ENCODE data around the gene GMDS. TPM values are rescaled to one million over a fixed set of nuclear protein-coding genes. Genes with fewer than 3 reads are reported as not detected.
A peak's percentile ranks its signal among the peaks of the same experiment; 100 is the strongest.

GMDS gene
- total and polyA plus RNA-seq, 5 donors = 8.1 to 13.5 (median 12.6) TPM

DNA sequence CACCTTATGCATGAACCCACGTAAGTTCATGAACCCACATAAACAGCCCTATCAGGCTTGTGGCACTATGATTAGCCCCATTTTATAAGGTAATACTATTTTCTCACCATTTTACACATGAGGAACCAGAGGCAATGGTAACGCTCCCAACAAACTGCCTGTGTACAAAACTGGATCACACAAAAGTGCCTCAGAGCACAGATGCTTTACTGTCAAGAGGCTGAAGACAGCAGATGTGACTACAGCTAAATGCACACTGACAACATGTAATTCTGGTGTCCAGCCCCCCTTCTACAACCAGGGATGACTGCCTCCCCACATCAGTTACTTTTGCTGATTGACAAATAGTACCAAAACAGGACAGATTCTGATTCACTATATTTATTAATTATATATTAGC lies 69.6 kb downstream of the GMDS start:
- Histone ChIP-seq H3K27ac (ENCODE audit: low read length) (no peak overlapping the region), H3K4me3 (ENCODE audit: low read length) (no peak overlapping the region), H3K4me1 (ENCODE audit: control insufficient read depth, insufficient read depth, low read length) (no peaks in the 10 kb centered on the region), H3K9me3 (ENCODE audit: control insufficient read depth, low read length) (no peaks in the 10 kb centered on the region), H3K27me3 (ENCODE audit: control insufficient read depth, insufficient read depth) (no peaks in the 10 kb centered on the region)
- 96% methylated on average over 2 of the region's 2 CpGs for WGBS
- intact Hi-C loops (cut with DNase I) = no loop called here
- ATAC-seq (no peak), DNase-seq (no peak)

GRCh38 chr6:2173203-2173961 lies 72.0 kb downstream of the GMDS start:
- ATAC-seq (no peak), DNase-seq (no peak)
- intact Hi-C loops (cut with DNase I) = no loop called here
- Histone ChIP-seq H3K27me3 (ENCODE audit: control insufficient read depth, insufficient read depth) (no peaks in the 10 kb centered on the region), H3K4me3 (ENCODE audit: low read length) (no peak overlapping the region), H3K9me3 (ENCODE audit: control insufficient read depth, low read length) (no peaks in the 10 kb centered on the region), H3K27ac (ENCODE audit: low read length) (no peak overlapping the region), H3K4me1 (ENCODE audit: control insufficient read depth, insufficient read depth, low read length) (no peaks in the 10 kb centered on the region)
- WGBS = 89% methylated on average over 4 of the region's 4 CpGs

DNA sequence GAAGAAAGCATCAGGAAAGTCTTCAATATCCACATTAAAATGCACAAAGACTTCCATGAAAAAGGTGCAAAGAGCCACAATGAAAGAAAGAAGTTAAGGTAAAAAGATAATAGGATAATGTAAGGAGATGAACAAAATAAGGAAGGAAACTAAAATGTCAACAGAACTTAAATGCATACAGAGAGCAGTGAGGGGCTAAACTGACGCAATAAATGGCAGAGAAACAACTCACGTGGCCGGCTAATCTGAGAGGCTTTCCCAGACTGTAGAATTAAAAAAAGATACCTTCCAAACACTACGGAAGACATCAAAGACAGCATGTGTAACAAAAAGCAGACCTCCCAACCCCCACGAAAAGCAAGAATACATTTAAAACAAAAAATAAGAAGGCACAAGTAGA lies 73.7 kb downstream of the GMDS start:
- ATAC-seq (no peak), DNase-seq (no peak)
- intact Hi-C loops (cut with DNase I) = no loop called here
- Histone ChIP-seq H3K4me3 (ENCODE audit: low read length) (no peak overlapping the region), H3K27ac (ENCODE audit: low read length) (no peak overlapping the region), H3K27me3 (ENCODE audit: control insufficient read depth, insufficient read depth) (no peaks in the 10 kb centered on the region), H3K9me3 (ENCODE audit: control insufficient read depth, low read length) (no peaks in the 10 kb centered on the region), H3K4me1 (ENCODE audit: control insufficient read depth, insufficient read depth, low read length) (peaks cover 3% of the 10 kb centered on the region)
- 59% methylated on average over 5 of the region's 5 CpGs for WGBS

- intact Hi-C loops (cut with DNase I) = no loop called here
- no peak overlapping the region for H3K27ac ChIP-seq (ENCODE audit: low read length)
Measured at GRCh38 chr6:2168480-2168879, 76.9 kb downstream of the GMDS start.

DNA sequence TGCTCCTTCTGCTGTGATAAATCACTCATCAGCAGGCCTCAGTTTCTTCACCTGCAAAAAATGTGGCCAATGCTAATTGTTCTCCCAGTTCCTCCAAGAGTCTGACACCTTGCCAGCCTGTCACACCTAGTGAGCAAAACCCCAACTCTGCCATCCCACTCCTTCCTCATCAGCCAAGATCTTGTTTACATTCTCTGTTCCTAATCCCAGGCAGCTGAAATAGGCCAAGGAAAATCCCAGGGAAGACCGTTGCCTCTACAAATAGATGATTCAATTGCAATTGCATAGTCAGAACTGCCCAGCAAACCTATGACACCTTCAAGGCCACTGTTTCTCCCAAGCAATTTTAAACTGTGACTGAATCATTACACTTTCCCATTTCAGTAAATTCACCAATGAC lies 78.7 kb downstream of the GMDS start:
- Histone ChIP-seq H3K27me3 (ENCODE audit: control insufficient read depth, insufficient read depth) (no peaks in the 10 kb centered on the region), H3K27ac (ENCODE audit: low read length) (no peak overlapping the region), H3K4me1 (ENCODE audit: control insufficient read depth, insufficient read depth, low read length) (peaks cover 3% of the 10 kb centered on the region), H3K9me3 (ENCODE audit: control insufficient read depth, low read length) (no peaks in the 10 kb centered on the region), H3K4me3 (ENCODE audit: low read length) (no peak overlapping the region)
- no peak for DNase-seq
- 70% methylated on average over 1 of the region's 1 CpG for WGBS
- intact Hi-C loops (cut with DNase I) = no loop called here
- no peak for ATAC-seq

More at GRCh38 chr6:2168480-2168879, 76.9 kb downstream of the GMDS start:
- no peaks in the 10 kb centered on the region for H3K9me3 ChIP-seq (ENCODE audit: control insufficient read depth, low read length)
- no peak overlapping the region for H3K4me3 ChIP-seq (ENCODE audit: low read length)
- no peaks in the 10 kb centered on the region for H3K27me3 ChIP-seq (ENCODE audit: control insufficient read depth, insufficient read depth)
- DNase-seq (no peak), ATAC-seq (no peak)
- peaks cover 3% of the 10 kb centered on the region for H3K4me1 ChIP-seq (ENCODE audit: control insufficient read depth, insufficient read depth, low read length)

DNA sequence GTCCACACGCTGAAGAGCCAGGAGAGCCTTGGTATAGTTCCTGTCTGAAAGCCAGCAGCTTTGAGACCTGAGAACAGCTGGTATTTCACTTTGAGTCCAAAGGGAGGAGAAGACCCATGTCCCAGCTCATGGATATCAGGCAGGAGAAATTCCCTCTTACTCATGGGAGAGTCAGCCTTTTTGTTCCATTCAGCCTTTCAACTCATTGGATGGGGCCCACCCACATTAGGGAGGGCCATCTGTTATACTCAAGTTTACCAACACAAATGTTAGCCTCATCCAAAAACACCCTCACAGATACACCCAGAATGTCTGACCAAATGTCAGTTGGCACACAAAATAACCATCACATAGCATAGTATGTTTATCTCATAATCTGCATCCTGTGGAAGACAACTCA lies 80.1 kb downstream of the GMDS start:
- intact Hi-C loops (cut with DNase I) = no loop called here
- H3K27ac ChIP-seq (ENCODE audit: low read length) = no peak overlapping the region
- no peak overlapping the region for H3K4me3 ChIP-seq (ENCODE audit: low read length)
- DNase-seq = no peak
- H3K4me1 ChIP-seq (ENCODE audit: control insufficient read depth, insufficient read depth, low read length) = peaks cover 3% of the 10 kb centered on the region
- H3K9me3 ChIP-seq (ENCODE audit: control insufficient read depth, low read length) = no peaks in the 10 kb centered on the region
- WGBS = 94% methylated on average over 1 of the region's 1 CpG
- H3K27me3 ChIP-seq (ENCODE audit: control insufficient read depth, insufficient read depth) = no peaks in the 10 kb centered on the region
- ATAC-seq = no peak

DNA sequence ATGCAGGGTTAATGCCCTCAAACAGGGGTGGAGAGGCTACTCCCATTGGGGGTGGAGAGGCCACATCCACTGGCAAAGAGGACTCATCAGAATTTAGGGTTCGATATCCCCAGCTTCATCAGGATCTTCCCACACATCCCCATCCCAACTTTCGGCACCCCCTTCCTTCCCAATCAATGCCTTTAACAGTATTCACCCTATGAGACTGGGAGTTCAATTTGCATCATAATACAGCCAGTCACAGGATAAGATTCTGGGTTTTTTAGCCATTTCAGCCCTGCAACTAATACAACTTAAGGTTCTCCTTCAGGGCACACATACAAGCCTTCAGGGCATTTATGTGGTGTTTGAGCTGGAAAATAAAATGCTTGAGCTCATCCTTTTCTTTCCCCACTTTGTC lies 80.9 kb downstream of the GMDS start:
- intact Hi-C loops (cut with DNase I) = no loop called here
- ATAC-seq = no peak

DNA sequence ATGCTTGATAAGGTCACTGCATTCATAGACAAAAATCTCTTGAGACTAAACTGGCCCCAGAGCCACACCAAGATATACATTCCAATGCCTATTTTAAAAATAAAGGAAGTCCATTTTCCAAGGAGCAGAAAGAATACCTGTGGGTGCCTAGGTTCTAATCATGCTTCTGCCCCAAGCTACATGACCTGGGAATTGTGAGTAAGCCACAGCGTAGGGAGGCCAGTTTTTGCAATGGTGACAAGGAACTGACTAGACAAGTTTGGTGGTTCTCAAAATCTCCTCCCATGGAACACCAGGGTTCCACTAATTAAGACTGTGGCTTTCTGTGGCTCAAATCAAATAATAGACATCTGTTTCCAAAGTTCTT lies 83.3 kb downstream of the GMDS start:
- no peak overlapping the region for H3K4me3 ChIP-seq (ENCODE audit: low read length)
- no peak for DNase-seq
- ATAC-seq = peak in 1 of 2 donors; percentile 52
- H3K27me3 ChIP-seq (ENCODE audit: control insufficient read depth, insufficient read depth) = no peaks in the 10 kb centered on the region
- no peak overlapping the region for H3K27ac ChIP-seq (ENCODE audit: low read length)
- intact Hi-C loops (cut with DNase I) = no loop called here
- no peaks in the 10 kb centered on the region for H3K9me3 ChIP-seq (ENCODE audit: control insufficient read depth, low read length)
- 66% methylated on average over 1 of the region's 1 CpG for WGBS
- H3K4me1 ChIP-seq (ENCODE audit: control insufficient read depth, insufficient read depth, low read length) = no peaks in the 10 kb centered on the region

More for the DNA sequence above, 80.9 kb downstream of the GMDS start:
- Histone ChIP-seq H3K4me1 (ENCODE audit: control insufficient read depth, insufficient read depth, low read length) (peaks cover 3% of the 10 kb centered on the region), H3K4me3 (ENCODE audit: low read length) (no peak overlapping the region), H3K27ac (ENCODE audit: low read length) (no peak overlapping the region), H3K9me3 (ENCODE audit: control insufficient read depth, low read length) (no peaks in the 10 kb centered on the region), H3K27me3 (ENCODE audit: control insufficient read depth, insufficient read depth) (no peaks in the 10 kb centered on the region)
- 99% methylated on average over 2 of the region's 2 CpGs for WGBS
- DNase-seq = no peak

GRCh38 chr6:2158596-2159271 lies 86.7 kb downstream of the GMDS start:
- no peak for ATAC-seq
- intact Hi-C loops (cut with DNase I) = no loop called here
- H3K27ac ChIP-seq (ENCODE audit: low read length) = no peak overlapping the region

GRCh38 chr6:2157441-2158127 lies 87.8 kb downstream of the GMDS start:
- intact Hi-C loops (cut with DNase I) = no loop called here

More at GRCh38 chr6:2158596-2159271, 86.7 kb downstream of the GMDS start:
- H3K4me3 ChIP-seq (ENCODE audit: low read length) = no peak overlapping the region
- no peaks in the 10 kb centered on the region for H3K9me3 ChIP-seq (ENCODE audit: control insufficient read depth, low read length)
- 67% methylated on average over 12 of the region's 12 CpGs for WGBS
- no peaks in the 10 kb centered on the region for H3K4me1 ChIP-seq (ENCODE audit: control insufficient read depth, insufficient read depth, low read length)
- no peaks in the 10 kb centered on the region for H3K27me3 ChIP-seq (ENCODE audit: control insufficient read depth, insufficient read depth)
- DNase-seq = no peak

DNA sequence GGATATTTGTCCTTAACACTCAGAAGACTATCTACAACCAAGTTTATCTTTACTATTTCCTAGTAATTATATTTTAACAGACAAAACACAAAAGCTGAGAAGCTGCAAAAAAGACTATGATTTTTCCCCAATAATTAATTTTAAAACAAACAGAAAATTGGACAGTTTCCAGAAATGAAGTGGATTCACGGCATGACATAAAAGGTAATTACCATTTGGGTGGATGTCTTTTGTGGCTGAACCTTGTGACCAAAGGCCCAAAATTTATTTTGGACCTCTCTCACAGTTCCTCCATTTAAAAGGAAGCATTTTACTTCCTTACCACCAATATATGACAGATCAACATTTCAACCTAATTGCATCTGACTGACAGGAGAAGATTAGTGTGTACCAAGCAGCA lies 90.2 kb downstream of the GMDS start:
- Histone ChIP-seq H3K27me3 (ENCODE audit: control insufficient read depth, insufficient read depth) (no peaks in the 10 kb centered on the region), H3K4me3 (ENCODE audit: low read length) (no peak overlapping the region), H3K4me1 (ENCODE audit: control insufficient read depth, insufficient read depth, low read length) (no peaks in the 10 kb centered on the region), H3K9me3 (ENCODE audit: control insufficient read depth, low read length) (no peaks in the 10 kb centered on the region), H3K27ac (ENCODE audit: low read length) (no peak overlapping the region)
- intact Hi-C loops (cut with DNase I) = no loop called here
- DNase-seq = no peak
- 69% methylated on average over 1 of the region's 1 CpG for WGBS
- peak in 1 of 2 donors; percentile 41 for ATAC-seq

More at GRCh38 chr6:2157441-2158127, 87.8 kb downstream of the GMDS start:
- ATAC-seq (peak in 1 of 2 donors; percentile 39), DNase-seq (no peak)
- Histone ChIP-seq H3K27ac (ENCODE audit: low read length) (no peak overlapping the region), H3K9me3 (ENCODE audit: control insufficient read depth, low read length) (no peaks in the 10 kb centered on the region), H3K27me3 (ENCODE audit: control insufficient read depth, insufficient read depth) (no peaks in the 10 kb centered on the region), H3K4me1 (ENCODE audit: control insufficient read depth, insufficient read depth, low read length) (no peaks in the 10 kb centered on the region), H3K4me3 (ENCODE audit: low read length) (no peak overlapping the region)
- 39% methylated on average over 1 of the region's 1 CpG for WGBS
